ENCODE measurements around the gene SURF2. TPM values are rescaled to one million over a fixed set of nuclear protein-coding genes. Genes with fewer than 3 reads are reported as not detected.

SURF2 gene
- total and polyA plus RNA-seq, 9 of the 15 experiments (the other 6 are each of a cell fraction or from before 2014, with no cell fraction given): 5.5 to 82.5 (median 21.3) TPM

GRCh38 chr9:133403766-133404453 lies 47.6 kb downstream of the SURF2 start (continued):
- TF ChIP-seq, protein P1, sequence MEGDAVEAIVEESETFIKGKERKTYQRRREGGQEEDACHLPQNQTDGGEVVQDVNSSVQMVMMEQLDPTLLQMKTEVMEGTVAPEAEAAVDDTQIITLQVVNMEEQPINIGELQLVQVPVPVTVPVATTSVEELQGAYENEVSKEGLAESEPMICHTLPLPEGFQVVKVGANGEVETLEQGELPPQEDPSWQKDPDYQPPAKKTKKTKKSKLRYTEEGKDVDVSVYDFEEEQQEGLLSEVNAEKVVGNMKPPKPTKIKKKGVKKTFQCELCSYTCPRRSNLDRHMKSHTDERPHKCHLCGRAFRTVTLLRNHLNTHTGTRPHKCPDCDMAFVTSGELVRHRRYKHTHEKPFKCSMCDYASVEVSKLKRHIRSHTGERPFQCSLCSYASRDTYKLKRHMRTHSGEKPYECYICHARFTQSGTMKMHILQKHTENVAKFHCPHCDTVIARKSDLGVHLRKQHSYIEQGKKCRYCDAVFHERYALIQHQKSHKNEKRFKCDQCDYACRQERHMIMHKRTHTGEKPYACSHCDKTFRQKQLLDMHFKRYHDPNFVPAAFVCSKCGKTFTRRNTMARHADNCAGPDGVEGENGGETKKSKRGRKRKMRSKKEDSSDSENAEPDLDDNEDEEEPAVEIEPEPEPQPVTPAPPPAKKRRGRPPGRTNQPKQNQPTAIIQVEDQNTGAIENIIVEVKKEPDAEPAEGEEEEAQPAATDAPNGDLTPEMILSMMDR (IDR thresholded peaks at IDR 0.05 in 2 of 3, conservative IDR thresholded peaks at IDR 0.05 in 1 of 3; ENCODE audit: insufficient read depth in 2 of 3, low read depth in 1 of 3, low read length in 3 of 3): peak; percentile 65 to 87 (median 77)
- peak; percentile 33; the same call in 1 of the 2 replicates for TF ChIP-seq ARID2 (IDR thresholded peaks at IDR 0.05)
- TF ChIP-seq RAD21 (CRISPR knock-in tag; conservative IDR thresholded peaks at IDR 0.05 in 1 of 2, IDR thresholded peaks at IDR 0.05 in 1 of 2): peak; percentile 39 to 62; a peak in 3 of 4 replicates
- no peak for TF ChIP-seq POLR2AphosphoS5 (IDR thresholded peaks at IDR 0.05; ENCODE audit: control insufficient read depth, insufficient read depth, low read depth, low read length)
- TF ChIP-seq, protein P2, sequence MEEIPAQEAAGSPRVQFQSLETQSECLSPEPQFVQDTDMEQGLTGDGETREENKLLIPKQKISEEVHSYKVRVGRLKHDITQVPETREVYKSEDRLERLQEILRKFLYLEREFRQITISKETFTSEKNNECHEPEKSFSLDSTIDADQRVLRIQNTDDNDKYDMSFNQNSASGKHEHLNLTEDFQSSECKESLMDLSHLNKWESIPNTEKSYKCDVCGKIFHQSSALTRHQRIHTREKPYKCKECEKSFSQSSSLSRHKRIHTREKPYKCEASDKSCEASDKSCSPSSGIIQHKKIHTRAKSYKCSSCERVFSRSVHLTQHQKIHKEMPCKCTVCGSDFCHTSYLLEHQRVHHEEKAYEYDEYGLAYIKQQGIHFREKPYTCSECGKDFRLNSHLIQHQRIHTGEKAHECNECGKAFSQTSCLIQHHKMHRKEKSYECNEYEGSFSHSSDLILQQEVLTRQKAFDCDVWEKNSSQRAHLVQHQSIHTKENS (CRISPR knock-in tag; IDR thresholded peaks at IDR 0.05): no peak
- peak; percentile 60 for TF ChIP-seq SUPT5H (IDR thresholded peaks at IDR 0.05)
- no peak for TF ChIP-seq CAMTA2 (CRISPR knock-in tag; conservative IDR thresholded peaks at IDR 0.05)
- TF ChIP-seq PURB (CRISPR knock-in tag; IDR thresholded peaks at IDR 0.05; ENCODE audit: low read depth): no peak
- TF ChIP-seq TARDBP (IDR thresholded peaks at IDR 0.05): no peak
- TF ChIP-seq ESRRB (CRISPR knock-in tag; IDR thresholded peaks at IDR 0.05; ENCODE audit: borderline replicate concordance): no peak
- TF ChIP-seq ZNF740 (CRISPR knock-in tag; IDR thresholded peaks at IDR 0.05): no peak
- no peak for TF ChIP-seq ZNF740 (tag; IDR thresholded peaks at IDR 0.05)
- TF ChIP-seq CTCFL (IDR thresholded peaks at IDR 0.05; ENCODE audit: borderline replicate concordance, insufficient read depth, low read depth, low read length, poor library complexity, severe bottlenecking): peak; percentile 31
- TF ChIP-seq BRD4 (IDR thresholded peaks at IDR 0.05): no peak
- TF ChIP-seq TFAP4 (CRISPR knock-in tag; IDR thresholded peaks at IDR 0.05; ENCODE audit: borderline replicate concordance): peak; percentile 48; the same call in 1 of the 2 replicates
- TF ChIP-seq KLF10 (CRISPR knock-in tag; IDR thresholded peaks at IDR 0.05): no peak
- TF ChIP-seq SMC3 (conservative IDR thresholded peaks at IDR 0.05; ENCODE audit: insufficient read depth, low read depth, low read length): peak; percentile 37; the same call in 1 of the 2 replicates
- no peak for TF ChIP-seq RFX5 (IDR thresholded peaks at IDR 0.05; ENCODE audit: low read depth, low read length)
- no peak for TF ChIP-seq ETV6 (IDR thresholded peaks at IDR 0.05; ENCODE audit: borderline replicate concordance in 1 of 2, low read depth in 2 of 2, low read length in 1 of 2)
- no peak for TF ChIP-seq ETV6 (CRISPR knock-in tag; IDR thresholded peaks at IDR 0.05; ENCODE audit: borderline replicate concordance)
